ENCODE data around the gene ARHGDIA.
"Not testable (repeated sequence)": the region's sequence is repeated elsewhere in the genome, so short reads cannot be mapped to it uniquely, and the experiment has no call there.

The ARHGDIA gene

GRCh38 chr17:81842725-81843504, 28.2 kb downstream of the ARHGDIA start:
- no peak for DNase-seq (ENCODE audit: low read depth)

GRCh38 chr17:81842378-81842724, 28.8 kb downstream of the ARHGDIA start:
- DNase-seq (ENCODE audit: low read depth) = no peak

GRCh38 chr17:81841866-81842265, 29.3 kb downstream of the ARHGDIA start:
- DNase-seq (ENCODE audit: low read depth) = no peak

GRCh38 chr17:81840826-81841778, 30.0 kb downstream of the ARHGDIA start:
- no peak for DNase-seq (ENCODE audit: low read depth)

- not testable (repeated sequence) for DNase-seq (ENCODE audit: low read depth)
These were observed 31.1 kb downstream of the ARHGDIA start for GRCh38 chr17:81840059-81840458.

- DNase-seq (ENCODE audit: low read depth) = no peak
These were observed 31.8 kb downstream of the ARHGDIA start for GRCh38 chr17:81839301-81839700.

GRCh38 chr17:81838753-81839255, 32.3 kb downstream of the ARHGDIA start:
- no peak for DNase-seq (ENCODE audit: low read depth)

- no peak for DNase-seq (ENCODE audit: low read depth)
These were observed 33.5 kb downstream of the ARHGDIA start for GRCh38 chr17:81837641-81838040.

- no peak for DNase-seq (ENCODE audit: low read depth)
These were observed 36.3 kb downstream of the ARHGDIA start, which contains the start of gene PPP1R27 for GRCh38 chr17:81834831-81835267. PPP1R27 (minus strand) TSS chr17:81835050; CDS start chr17:81834953, 97 bp downstream.

GRCh38 chr17:81833921-81834830, 37.0 kb downstream of the ARHGDIA start:
- DNase-seq (ENCODE audit: low read depth) = no peak

GRCh38 chr17:81833160-81833920, 37.8 kb downstream of the ARHGDIA start, which contains the start of gene MCRIP1:
MCRIP1 (minus strand) TSS chr17:81833291; CDS start chr17:81824506, 8,785 bp downstream.
- DNase-seq (ENCODE audit: low read depth) = peak; percentile 79

GRCh38 chr17:81832608-81833159, 38.5 kb downstream of the ARHGDIA start:
- DNase-seq (ENCODE audit: low read depth) = no peak

- no peak for DNase-seq (ENCODE audit: low read depth)
These were observed 39.1 kb downstream of the ARHGDIA start for GRCh38 chr17:81831957-81832607.

GRCh38 chr17:81831563-81831956, 39.6 kb downstream of the ARHGDIA start:
- no peak for DNase-seq (ENCODE audit: low read depth)

GRCh38 chr17:81829858-81830257, 41.3 kb downstream of the ARHGDIA start:
- no peak for DNase-seq (ENCODE audit: low read depth)

GRCh38 chr17:81828656-81829055, 42.5 kb downstream of the ARHGDIA start:
- DNase-seq (ENCODE audit: low read depth) = no peak

GRCh38 chr17:81825841-81826466, 45.2 kb downstream of the ARHGDIA start:
- no peak for DNase-seq (ENCODE audit: low read depth)

- no peak for DNase-seq (ENCODE audit: low read depth)
These were observed 46.5 kb downstream of the ARHGDIA start for GRCh38 chr17:81824595-81824994.

GRCh38 chr17:81823820-81824550, 47.2 kb downstream of the ARHGDIA start:
- no peak for DNase-seq (ENCODE audit: low read depth)

All from fibroblast of the conjunctiva (primary cell).